HepG2 (cell line): ENCODE data around the gene GATAD2B. TPM values are rescaled to one million over a fixed set of nuclear protein-coding genes. Genes with fewer than 3 reads are reported as not detected.

Experiments
- DNMT1 ChIP-seq: sonication (generic); formaldehyde crosslinking; IDR thresholded peaks from 2 replicates; pipeline ENCODE4 v1.5.1; 2020; ENCODE audit warnings: mild to moderate bottlenecking, missing genetic modification reagents
- HES4 ChIP-seq: sonication (generic); formaldehyde crosslinking; IDR thresholded peaks from 2 replicates; pipeline ENCODE4 v1.9.0; 2021; ENCODE audit warnings: mild to moderate bottlenecking, missing genetic modification reagents, borderline replicate concordance
- HMG20B ChIP-seq: conservative IDR thresholded peaks from 2 replicates; pipeline ENCODE4 v1.6.1; 2016; ENCODE audit warnings: missing genetic modification reagents, missing compliant biosample characterization
- HNRNPLL ChIP-seq: fragments of 200-400 bp; formaldehyde crosslinking; IDR thresholded peaks from 2 replicates; pipeline ENCODE4 v1.6.1; 2017; ENCODE audit warnings: mild to moderate bottlenecking, low read depth, low read length; ENCODE audit not compliant: poor library complexity, severe bottlenecking
- JUN ChIP-seq: sonication (generic); formaldehyde crosslinking; IDR thresholded peaks from 2 replicates; pipeline ENCODE4 v1.4.0; 2020; ENCODE audit warnings: mild to moderate bottlenecking, missing genetic modification reagents
- KLF6 ChIP-seq: IDR thresholded peaks from 2 replicates; pipeline ENCODE4 v1.8.0; 2016; ENCODE audit warnings: missing biosample characterization, missing genetic modification reagents
- MEIS2 ChIP-seq: sonication (generic); formaldehyde crosslinking; IDR thresholded peaks from 2 replicates; pipeline ENCODE4 v1.9.0; 2021; ENCODE audit warnings: mild to moderate bottlenecking, missing genetic modification reagents
- MTF1 ChIP-seq: sonication (generic); formaldehyde crosslinking; IDR thresholded peaks from 2 replicates; pipeline ENCODE4 v1.5.0; 2020; ENCODE audit warnings: missing genetic modification reagents
- MXI1 ChIP-seq: IDR thresholded peaks from 3 replicates; pipeline ENCODE4 v1.6.1; 2012; ENCODE audit warnings: low read depth, low read length, inconsistent platforms, borderline replicate concordance
- POLR2G ChIP-seq: fragments of 200-400 bp; formaldehyde crosslinking; IDR thresholded peaks from 2 replicates; pipeline ENCODE4 v1.6.1; 2018; ENCODE audit warnings: mild to moderate bottlenecking, low read depth, low read length, moderate library complexity
- PPARG ChIP-seq: conservative IDR thresholded peaks from 2 replicates; pipeline ENCODE4 v1.6.1; 2016; ENCODE audit warnings: missing biosample characterization, missing genetic modification reagents
- PRPF4 ChIP-seq: fragments of 200-400 bp; formaldehyde crosslinking; IDR thresholded peaks from 2 replicates; pipeline ENCODE4 v1.6.1; 2016; ENCODE audit warnings: low read length, low read depth; ENCODE audit not compliant: poor library complexity, severe bottlenecking
- SRY ChIP-seq: sonication (generic); formaldehyde crosslinking; IDR thresholded peaks from 2 replicates; pipeline ENCODE4 v1.8.0; 2022; ENCODE audit warnings: mild to moderate bottlenecking, missing genetic modification reagents
- ZNF121 ChIP-seq: sonication (generic); formaldehyde crosslinking; IDR thresholded peaks from 2 replicates; pipeline ENCODE4 v1.5.0; 2020; ENCODE audit warnings: mild to moderate bottlenecking, missing genetic modification reagents
- ZNF235 ChIP-seq: sonication (generic); formaldehyde crosslinking; IDR thresholded peaks from 2 replicates; pipeline ENCODE4 v1.8.1; 2023; ENCODE audit warnings: mild to moderate bottlenecking, missing genetic modification reagents, borderline replicate concordance
- ZNF317 ChIP-seq: sonication (generic); formaldehyde crosslinking; IDR thresholded peaks from 2 replicates; pipeline ENCODE4 v1.5.0; 2020; ENCODE audit warnings: mild to moderate bottlenecking, missing genetic modification reagents
- ZNF569 ChIP-seq: sonication (generic); formaldehyde crosslinking; IDR thresholded peaks from 2 replicates; pipeline ENCODE4 v1.5.0; 2020; ENCODE audit warnings: mild to moderate bottlenecking, missing genetic modification reagents, moderate library complexity, borderline replicate concordance
- ZNF572 ChIP-seq: sonication (generic); formaldehyde crosslinking; IDR thresholded peaks from 2 replicates; pipeline ENCODE4 v1.5.1; 2020; ENCODE audit warnings: mild to moderate bottlenecking, missing genetic modification reagents
- ZNF629 ChIP-seq: sonication (generic); formaldehyde crosslinking; conservative IDR thresholded peaks from 2 replicates; pipeline ENCODE4 v1.5.0; 2020; ENCODE audit warnings: missing genetic modification reagents
- ZNF792 ChIP-seq: IDR thresholded peaks from 2 replicates; pipeline ENCODE4 v1.6.1; 2016
- ZNF816 ChIP-seq: sonication (generic); formaldehyde crosslinking; IDR thresholded peaks from 2 replicates; pipeline ENCODE4 v1.8.0; 2022; ENCODE audit warnings: missing genetic modification reagents, mild to moderate bottlenecking, borderline replicate concordance
- ZSCAN29 ChIP-seq: sonication (generic); formaldehyde crosslinking; conservative IDR thresholded peaks from 2 replicates; pipeline ENCODE4 v1.4.0; 2020; ENCODE audit warnings: mild to moderate bottlenecking, missing genetic modification reagents
- polyA plus RNA-seq, 8 experiments: library from polyadenylated mRNA; depleted of rRNA in 3 of 8; stranded (reverse) in 7 of 8; unstranded in 1 of 8; fragments of >200 nt; fragmentation: Illumina TruSeq in 4 of 8; extraction: Trizol in 4 of 8; gene quantifications; 2 replicates each; pipeline versions ENCODE4 v1.2.1 to v1.2.3, GENCODE V29; 2011 to 2016; ENCODE audit warnings: low read depth in 4 of 8, missing spikeins in 1 of 8, mixed read lengths in 1 of 8; ENCODE audit not compliant: insufficient read depth in 1 of 8
- total RNA-seq, 5 experiments: library from RNA; depleted of rRNA; stranded (reverse); fragments of >200 nt; fragmentation: Illumina TruSeq; extraction: Trizol; gene quantifications; 2 replicates each; pipeline ENCODE4 v1.2.3, GENCODE V29; 2016; ENCODE audit warnings: low read depth in 1 of 5
- TF ChIP-seq, protein P1 (sequence below): sonication (generic); formaldehyde crosslinking; IDR thresholded peaks from 2 replicates; pipeline ENCODE4 v1.5.0; 2020; ENCODE audit warnings: mild to moderate bottlenecking, missing genetic modification reagents
- TF ChIP-seq, protein P2 (sequence below): IDR thresholded peaks from 2 replicates; pipeline ENCODE4 v1.6.1; 2016
- TF ChIP-seq, protein P3 (sequence below): sonication (generic); formaldehyde crosslinking; conservative IDR thresholded peaks from 2 replicates; pipeline ENCODE4 v1.4.0; 2020; ENCODE audit warnings: missing genetic modification reagents
- TF ChIP-seq, protein P4 (sequence below): sonication (generic); formaldehyde crosslinking; IDR thresholded peaks from 2 replicates; pipeline ENCODE4 v1.5.0; 2020; ENCODE audit warnings: mild to moderate bottlenecking, missing genetic modification reagents, borderline replicate concordance

Gene GATAD2B
- total and polyA plus RNA-seq, 2 of the 13 experiments (the other 11 are each of a cell fraction or from before 2014, with no cell fraction given): 3.2 to 5.2 TPM

DNA sequence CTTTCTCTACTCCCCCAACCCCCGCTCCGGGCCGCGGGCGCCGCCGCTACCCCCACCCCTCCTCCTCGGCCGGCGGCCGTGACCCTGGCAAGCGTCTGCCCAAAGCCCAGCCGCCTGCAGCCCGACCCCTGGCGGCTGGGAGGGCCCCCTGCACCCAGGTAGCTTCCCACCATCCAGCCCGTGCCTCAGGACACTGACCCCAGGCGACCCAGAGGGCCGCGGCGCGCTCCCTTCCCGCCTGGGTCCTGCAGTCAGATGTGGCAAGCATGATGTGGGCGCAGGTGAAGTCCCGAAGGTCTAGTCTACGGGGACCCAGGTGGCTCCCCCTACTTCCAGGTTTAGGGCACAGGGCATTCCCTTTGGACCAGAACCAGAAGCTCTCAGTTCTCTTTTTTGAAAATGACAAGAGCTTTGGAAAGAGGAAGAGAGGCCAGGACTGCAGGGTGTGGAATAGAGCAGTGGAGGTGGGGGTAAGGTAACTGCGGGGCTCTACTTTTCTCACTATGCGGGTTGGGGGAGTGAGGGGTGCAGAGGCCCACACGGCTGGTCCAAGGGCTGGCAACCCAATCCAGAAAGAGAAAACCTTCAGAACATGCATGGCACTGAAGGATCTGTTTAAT is 24.0 kb upstream of the GATAD2B start, which contains the start of gene DENND4B (continued):
- TF ChIP-seq, protein P1, sequence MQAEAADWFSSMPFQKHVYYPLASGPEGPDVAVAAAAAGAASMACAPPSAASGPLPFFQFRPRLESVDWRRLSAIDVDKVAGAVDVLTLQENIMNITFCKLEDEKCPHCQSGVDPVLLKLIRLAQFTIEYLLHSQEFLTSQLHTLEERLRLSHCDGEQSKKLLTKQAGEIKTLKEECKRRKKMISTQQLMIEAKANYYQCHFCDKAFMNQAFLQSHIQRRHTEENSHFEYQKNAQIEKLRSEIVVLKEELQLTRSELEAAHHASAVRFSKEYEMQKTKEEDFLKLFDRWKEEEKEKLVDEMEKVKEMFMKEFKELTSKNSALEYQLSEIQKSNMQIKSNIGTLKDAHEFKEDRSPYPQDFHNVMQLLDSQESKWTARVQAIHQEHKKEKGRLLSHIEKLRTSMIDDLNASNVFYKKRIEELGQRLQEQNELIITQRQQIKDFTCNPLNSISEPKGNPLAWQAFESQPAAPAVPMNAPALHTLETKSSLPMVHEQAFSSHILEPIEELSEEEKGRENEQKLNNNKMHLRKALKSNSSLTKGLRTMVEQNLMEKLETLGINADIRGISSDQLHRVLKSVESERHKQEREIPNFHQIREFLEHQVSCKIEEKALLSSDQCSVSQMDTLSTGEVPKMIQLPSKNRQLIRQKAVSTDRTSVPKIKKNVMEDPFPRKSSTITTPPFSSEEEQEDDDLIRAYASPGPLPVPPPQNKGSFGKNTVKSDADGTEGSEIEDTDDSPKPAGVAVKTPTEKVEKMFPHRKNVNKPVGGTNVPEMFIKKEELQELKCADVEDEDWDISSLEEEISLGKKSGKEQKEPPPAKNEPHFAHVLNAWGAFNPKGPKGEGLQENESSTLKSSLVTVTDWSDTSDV (CRISPR knock-in tag): no peak
- TF ChIP-seq, protein P2, sequence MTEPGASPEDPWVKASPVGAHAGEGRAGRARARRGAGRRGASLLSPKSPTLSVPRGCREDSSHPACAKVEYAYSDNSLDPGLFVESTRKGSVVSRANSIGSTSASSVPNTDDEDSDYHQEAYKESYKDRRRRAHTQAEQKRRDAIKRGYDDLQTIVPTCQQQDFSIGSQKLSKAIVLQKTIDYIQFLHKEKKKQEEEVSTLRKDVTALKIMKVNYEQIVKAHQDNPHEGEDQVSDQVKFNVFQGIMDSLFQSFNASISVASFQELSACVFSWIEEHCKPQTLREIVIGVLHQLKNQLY (CRISPR knock-in tag): no peak
- TF ChIP-seq ZNF572 (CRISPR knock-in tag) (0 out of 2 replicates have a peak, but pooled peaks have one; percentile 38), PRPF4 (no peak), HES4 (CRISPR knock-in tag) (no peak), HNRNPLL (no peak), PPARG (CRISPR knock-in tag) (no peak), DNMT1 (CRISPR knock-in tag) (0 out of 2 replicates have a peak, but pooled peaks have one; percentile 23), SRY (no peak), HMG20B (no peak), ZSCAN29 (CRISPR knock-in tag) (no peak; the same call in 1 of the 2 replicates), MXI1 (peak; percentile 65; the same call in 1 of the 3 replicates), ZNF816 (CRISPR knock-in tag) (peak; percentile 66; the same call in 1 of the 2 replicates), ZNF235 (CRISPR knock-in tag) (no peak), ZNF317 (CRISPR knock-in tag) (no peak), MEIS2 (CRISPR knock-in tag) (no peak), JUN (CRISPR knock-in tag) (no peak), ZNF569 (no peak), MTF1 (no peak), POLR2G (no peak), KLF6 (no peak), ZNF629 (CRISPR knock-in tag) (no peak), ZNF121 (CRISPR knock-in tag) (0 out of 2 replicates have a peak, but pooled peaks have one; percentile 38), ZNF792 (CRISPR knock-in tag) (no peak)
- TF ChIP-seq, protein P3, sequence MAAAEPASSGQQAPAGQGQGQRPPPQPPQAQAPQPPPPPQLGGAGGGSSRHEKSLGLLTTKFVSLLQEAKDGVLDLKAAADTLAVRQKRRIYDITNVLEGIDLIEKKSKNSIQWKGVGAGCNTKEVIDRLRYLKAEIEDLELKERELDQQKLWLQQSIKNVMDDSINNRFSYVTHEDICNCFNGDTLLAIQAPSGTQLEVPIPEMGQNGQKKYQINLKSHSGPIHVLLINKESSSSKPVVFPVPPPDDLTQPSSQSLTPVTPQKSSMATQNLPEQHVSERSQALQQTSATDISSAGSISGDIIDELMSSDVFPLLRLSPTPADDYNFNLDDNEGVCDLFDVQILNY (CRISPR knock-in tag): no peak
- TF ChIP-seq, protein P4, sequence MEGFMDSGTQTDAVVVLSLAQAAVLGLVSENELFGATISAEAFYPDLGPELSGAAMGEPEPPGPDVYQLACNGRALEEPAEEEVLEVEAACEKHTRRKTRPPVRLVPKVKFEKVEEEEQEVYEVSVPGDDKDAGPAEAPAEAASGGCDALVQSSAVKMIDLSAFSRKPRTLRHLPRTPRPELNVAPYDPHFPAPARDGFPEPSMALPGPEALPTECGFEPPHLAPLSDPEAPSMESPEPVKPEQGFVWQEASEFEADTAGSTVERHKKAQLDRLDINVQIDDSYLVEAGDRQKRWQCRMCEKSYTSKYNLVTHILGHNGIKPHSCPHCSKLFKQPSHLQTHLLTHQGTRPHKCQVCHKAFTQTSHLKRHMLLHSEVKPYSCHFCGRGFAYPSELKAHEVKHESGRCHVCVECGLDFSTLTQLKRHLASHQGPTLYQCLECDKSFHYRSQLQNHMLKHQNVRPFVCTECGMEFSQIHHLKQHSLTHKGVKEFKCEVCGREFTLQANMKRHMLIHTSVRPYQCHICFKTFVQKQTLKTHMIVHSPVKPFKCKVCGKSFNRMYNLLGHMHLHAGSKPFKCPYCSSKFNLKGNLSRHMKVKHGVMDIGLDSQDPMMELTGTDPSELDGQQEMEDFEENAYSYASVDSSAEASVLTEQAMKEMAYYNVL: peak; percentile 32; the same call in 1 of the 2 replicates
